Measurements from ENCODE around the gene NOXA1. TPM values are rescaled to one million over a fixed set of nuclear protein-coding genes. Genes with fewer than 3 reads are reported as not detected.

The NOXA1 gene
- total RNA-seq, 3 donors from 2014 or later, result 2.9 to 13.8 (median 4.6) TPM

- H3K27me3 ChIP-seq, result no peaks in the 10 kb centered on the region
- no peak for TF ChIP-seq POLR2A (IDR thresholded peaks at IDR 0.05)
- no peak for TF ChIP-seq POLR2AphosphoS5 (IDR thresholded peaks at IDR 0.05)
- no peak for TF ChIP-seq CTCF (IDR thresholded peaks at IDR 0.05)
- no peak for DNase-seq (ENCODE audit: low spot score in 2 of 2)
- H3K9me3 ChIP-seq, result no peaks in the 10 kb centered on the region
- no peaks in the 10 kb centered on the region for H3K36me3 ChIP-seq
- no peak overlapping the region for H3K4me3 ChIP-seq
- H3K4me1 ChIP-seq, result peaks cover 0 to 4% of the 10 kb centered on the region in 2 donors
- intact Hi-C loops (cut with DNase I; ENCODE audit: low total_unique reads), result no loop called here
- H3K27ac ChIP-seq, result no peak overlapping the region
Measured at GRCh38 chr9:137427454-137428310, 4.5 kb downstream of the NOXA1 start.

- peaks cover 0 to 4% of the 10 kb centered on the region in 2 donors for H3K4me1 ChIP-seq
- intact Hi-C loops (cut with DNase I; ENCODE audit: low total_unique reads), result no loop called here
- no peak for DNase-seq (ENCODE audit: low spot score in 2 of 2)
- no peak overlapping the region for H3K4me3 ChIP-seq
- H3K27me3 ChIP-seq, result no peaks in the 10 kb centered on the region
- no peak overlapping the region for H3K27ac ChIP-seq
- H3K36me3 ChIP-seq, result no peaks in the 10 kb centered on the region
- no peaks in the 10 kb centered on the region for H3K9me3 ChIP-seq
- TF ChIP-seq POLR2AphosphoS5 (IDR thresholded peaks at IDR 0.05) (no peak), CTCF (IDR thresholded peaks at IDR 0.05) (no peak), POLR2A (IDR thresholded peaks at IDR 0.05) (no peak)
Measured at GRCh38 chr9:137428311-137428630, 5.1 kb downstream of the NOXA1 start.

- no peak overlapping the region for H3K27ac ChIP-seq
- DNase-seq (ENCODE audit: low spot score in 2 of 2), result no peak
- H3K9me3 ChIP-seq, result no peaks in the 10 kb centered on the region
- H3K4me3 ChIP-seq, result no peak overlapping the region
- intact Hi-C loops (cut with DNase I; ENCODE audit: low total_unique reads), result no loop called here
- H3K36me3 ChIP-seq, result no peaks in the 10 kb centered on the region
- TF ChIP-seq POLR2A (IDR thresholded peaks at IDR 0.05) (no peak), CTCF (IDR thresholded peaks at IDR 0.05) (no peak), POLR2AphosphoS5 (IDR thresholded peaks at IDR 0.05) (no peak)
- peaks cover 0 to 4% of the 10 kb centered on the region in 2 donors for H3K4me1 ChIP-seq
- H3K27me3 ChIP-seq, result no peaks in the 10 kb centered on the region
Measured at GRCh38 chr9:137428841-137429545, 5.8 kb downstream of the NOXA1 start.

- intact Hi-C loops (cut with DNase I; ENCODE audit: low total_unique reads), result no loop called here
Measured at GRCh38 chr9:137429546-137429890, 6.3 kb downstream of the NOXA1 start.

More at GRCh38 chr9:137429546-137429890, 6.3 kb downstream of the NOXA1 start:
- Histone ChIP-seq H3K4me1 (no peaks in the 10 kb centered on the region), H3K36me3 (no peaks in the 10 kb centered on the region), H3K9me3 (no peaks in the 10 kb centered on the region), H3K27ac (no peak overlapping the region), H3K27me3 (no peaks in the 10 kb centered on the region), H3K4me3 (no peak overlapping the region)
- no peak for DNase-seq (ENCODE audit: low spot score in 2 of 2)
- TF ChIP-seq CTCF (IDR thresholded peaks at IDR 0.05), result no peak
- no peak for TF ChIP-seq POLR2AphosphoS5 (IDR thresholded peaks at IDR 0.05)
- TF ChIP-seq POLR2A (IDR thresholded peaks at IDR 0.05), result no peak
